HepG2 (cell line): Measurements from ENCODE around the gene CORO7. TPM values are rescaled to one million over a fixed set of nuclear protein-coding genes. Genes with fewer than 3 reads are reported as not detected.

Experiments
- ADNP ChIP-seq: sonication (generic); formaldehyde crosslinking; IDR thresholded peaks from 2 replicates; pipeline ENCODE4 v1.4.0; 2020; ENCODE audit warnings: missing genetic modification reagents
- JUND ChIP-seq: sonication (generic); formaldehyde crosslinking; IDR thresholded peaks from 2 replicates; pipeline ENCODE4 v1.8.0; 2022; ENCODE audit warnings: mild to moderate bottlenecking, missing genetic modification reagents
- MTA1 ChIP-seq: sonication (generic); formaldehyde crosslinking; IDR thresholded peaks from 2 replicates; pipeline ENCODE4 v1.4.0; 2020; ENCODE audit warnings: missing genetic modification reagents, mild to moderate bottlenecking, borderline replicate concordance
- PRPF4 ChIP-seq: fragments of 200-400 bp; formaldehyde crosslinking; IDR thresholded peaks from 2 replicates; pipeline ENCODE4 v1.6.1; 2016; ENCODE audit warnings: low read length, low read depth; ENCODE audit not compliant: poor library complexity, severe bottlenecking
- RXRB ChIP-seq: IDR thresholded peaks from 2 replicates; pipeline ENCODE4 v1.6.1; 2016; ENCODE audit warnings: borderline replicate concordance, missing genetic modification reagents, missing compliant biosample characterization
- SSRP1 ChIP-seq: IDR thresholded peaks from 2 replicates; pipeline ENCODE4 v1.6.1; 2016; ENCODE audit warnings: control low read depth
- TEAD3 ChIP-seq: optimal IDR thresholded peaks from 2 replicates; pipeline ENCODE3; 2016; ENCODE audit warnings: borderline replicate concordance
- TGIF2 ChIP-seq: IDR thresholded peaks from 2 replicates; pipeline ENCODE4 v1.6.1; 2016; ENCODE audit warnings: control low read depth, missing compliant biosample characterization
- UBTF ChIP-seq: sonication (generic); formaldehyde crosslinking; IDR thresholded peaks from 2 replicates; pipeline ENCODE4 v1.4.0; 2020; ENCODE audit warnings: mild to moderate bottlenecking, missing genetic modification reagents
- ZBTB20 ChIP-seq: sonication (generic); formaldehyde crosslinking; IDR thresholded peaks from 2 replicates; pipeline ENCODE4 v1.8.1; 2023; ENCODE audit warnings: missing genetic modification reagents, low read depth, mild to moderate bottlenecking, borderline replicate concordance
- ZBTB38 ChIP-seq: sonication (generic); formaldehyde crosslinking; IDR thresholded peaks from 2 replicates; pipeline ENCODE4 v1.5.1; 2020; ENCODE audit warnings: mild to moderate bottlenecking, missing genetic modification reagents
- ZFP36L2 ChIP-seq: sonication (generic); formaldehyde crosslinking; IDR thresholded peaks from 2 replicates; pipeline ENCODE4 v1.4.0; 2020; ENCODE audit warnings: missing genetic modification reagents
- ZNF10 ChIP-seq: sonication (generic); formaldehyde crosslinking; IDR thresholded peaks from 2 replicates; pipeline ENCODE4 v1.4.0; 2020; ENCODE audit warnings: mild to moderate bottlenecking, low read depth, missing genetic modification reagents, borderline replicate concordance
- ZNF543 ChIP-seq: sonication (generic); formaldehyde crosslinking; IDR thresholded peaks from 2 replicates; pipeline ENCODE4 v1.4.0; 2020; ENCODE audit warnings: mild to moderate bottlenecking, missing genetic modification reagents
- ZNF549 ChIP-seq: sonication (generic); formaldehyde crosslinking; IDR thresholded peaks from 2 replicates; pipeline ENCODE4 v1.5.0; 2020; ENCODE audit warnings: missing genetic modification reagents
- ZNF598 ChIP-seq: sonication (generic); formaldehyde crosslinking; IDR thresholded peaks from 2 replicates; pipeline ENCODE4 v1.5.1; 2020; ENCODE audit warnings: mild to moderate bottlenecking, missing genetic modification reagents, borderline replicate concordance
- ZNF740 ChIP-seq: sonication (generic); formaldehyde crosslinking; IDR thresholded peaks from 2 replicates; pipeline ENCODE4 v1.4.0; 2020; ENCODE audit warnings: missing genetic modification reagents
- polyA plus RNA-seq, 8 experiments: library from polyadenylated mRNA; depleted of rRNA in 3 of 8; stranded (reverse) in 7 of 8; unstranded in 1 of 8; fragments of >200 nt; fragmentation: Illumina TruSeq in 4 of 8; extraction: Trizol in 4 of 8; gene quantifications; 2 replicates each; pipeline versions ENCODE4 v1.2.1 to v1.2.3, GENCODE V29; 2011 to 2016; ENCODE audit warnings: low read depth in 4 of 8, missing spikeins in 1 of 8, mixed read lengths in 1 of 8; ENCODE audit not compliant: insufficient read depth in 1 of 8
- total RNA-seq, 5 experiments: library from RNA; depleted of rRNA; stranded (reverse); fragments of >200 nt; fragmentation: Illumina TruSeq; extraction: Trizol; gene quantifications; 2 replicates each; pipeline ENCODE4 v1.2.3, GENCODE V29; 2016; ENCODE audit warnings: low read depth in 1 of 5
- TF ChIP-seq, protein P1 (sequence below): sonication (generic); formaldehyde crosslinking; IDR thresholded peaks from 2 replicates; pipeline ENCODE4 v1.8.0; 2023; ENCODE audit warnings: mild to moderate bottlenecking, missing genetic modification reagents
- TF ChIP-seq, protein P2 (sequence below): sonication (generic); formaldehyde crosslinking; IDR thresholded peaks from 2 replicates; pipeline ENCODE4 v1.4.0; 2020; ENCODE audit warnings: low read depth, mild to moderate bottlenecking, missing genetic modification reagents
- TF ChIP-seq, protein P3 (sequence below), 2 experiments: sonication (generic) in 1 of 2; formaldehyde crosslinking in 1 of 2; IDR thresholded peaks; 2 replicates each; pipeline versions ENCODE4 v1.4.0 to v1.6.1; 2016 to 2020; ENCODE audit warnings: borderline replicate concordance in 1 of 2, low read depth in 1 of 2, mild to moderate bottlenecking in 1 of 2, missing genetic modification reagents in 1 of 2

Gene CORO7
- total and polyA plus RNA-seq, 2 of the 13 experiments (the other 11 are each of a cell fraction or from before 2014, with no cell fraction given), result 9.9 to 14.3 TPM

DNA sequence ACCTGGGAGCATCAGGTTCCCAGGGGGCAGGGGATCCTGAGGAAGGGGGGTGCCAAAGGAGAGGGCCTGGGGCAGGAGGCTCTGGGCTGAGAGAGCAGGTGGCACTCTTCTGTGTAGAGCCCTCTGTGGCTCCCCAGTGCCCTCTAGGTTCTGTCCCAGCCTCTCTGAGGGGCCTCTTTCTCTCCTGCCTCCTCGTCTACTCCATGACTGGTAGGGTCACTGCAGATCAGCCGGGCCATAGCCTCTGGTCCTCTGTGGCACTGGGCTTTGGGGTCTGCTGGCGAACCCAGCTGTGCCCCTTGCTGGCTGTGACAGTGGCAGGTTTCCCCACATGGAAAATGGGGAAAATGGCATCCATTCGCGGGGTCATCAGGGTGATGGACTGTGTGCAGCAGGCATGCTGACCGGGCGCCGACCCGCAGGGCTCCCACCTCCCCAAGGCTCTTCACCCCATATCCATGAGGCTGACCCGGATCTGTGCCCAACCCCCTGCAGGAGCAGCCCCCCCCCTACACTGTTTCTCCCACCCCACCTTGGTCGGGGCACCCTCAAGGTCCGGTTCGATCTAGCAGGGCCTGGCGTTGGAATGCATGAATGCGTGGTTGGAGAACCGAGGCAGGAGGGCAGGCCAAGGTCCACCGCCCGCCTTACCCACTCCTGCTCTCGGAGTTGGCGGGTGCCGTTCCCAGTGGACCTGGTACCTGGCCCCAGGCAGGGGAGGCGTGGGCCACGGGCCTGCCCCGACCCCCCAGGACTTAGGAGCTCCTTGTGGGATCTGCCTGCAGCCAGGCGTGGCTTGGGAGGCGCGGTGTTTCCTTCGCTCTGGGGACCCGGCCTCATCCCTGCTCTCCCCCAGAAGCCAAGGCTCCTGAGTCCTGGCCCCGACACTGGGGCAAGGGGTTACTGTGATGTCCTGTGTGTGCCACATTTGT, 94.0 kb downstream of the CORO7 start (continued):
- TF ChIP-seq SSRP1, result no peak
- TF ChIP-seq TGIF2 (CRISPR knock-in tag), result no peak
- TF ChIP-seq RXRB (CRISPR knock-in tag), result no peak
- TF ChIP-seq ZNF10 (CRISPR knock-in tag), result no peak
- no peak for TF ChIP-seq ZNF543 (CRISPR knock-in tag)
- no peak for TF ChIP-seq ZFP36L2 (CRISPR knock-in tag)
- peak; percentile 41; the same call in 1 of the 2 replicates for TF ChIP-seq MTA1 (CRISPR knock-in tag)
- no peak for TF ChIP-seq JUND (CRISPR knock-in tag)
- no peak for TF ChIP-seq ZNF598
- TF ChIP-seq, protein P1, sequence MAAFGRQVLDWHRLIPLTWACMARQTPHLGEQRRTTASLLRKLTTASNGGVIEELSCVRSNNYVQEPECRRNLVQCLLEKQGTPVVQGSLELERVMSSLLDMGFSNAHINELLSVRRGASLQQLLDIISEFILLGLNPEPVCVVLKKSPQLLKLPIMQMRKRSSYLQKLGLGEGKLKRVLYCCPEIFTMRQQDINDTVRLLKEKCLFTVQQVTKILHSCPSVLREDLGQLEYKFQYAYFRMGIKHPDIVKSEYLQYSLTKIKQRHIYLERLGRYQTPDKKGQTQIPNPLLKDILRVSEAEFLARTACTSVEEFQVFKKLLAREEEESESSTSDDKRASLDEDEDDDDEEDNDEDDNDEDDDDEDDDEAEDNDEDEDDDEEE (CRISPR knock-in tag), result no peak
- TF ChIP-seq TEAD3 (CRISPR knock-in tag), result peak; percentile 45
- no peak for TF ChIP-seq ZBTB20
- no peak for TF ChIP-seq ZBTB38
- TF ChIP-seq UBTF, result peak; percentile 33
- no peak for TF ChIP-seq ZNF740
- 0 out of 2 replicates have a peak, but pooled peaks have one; percentile 26 for TF ChIP-seq ADNP
- TF ChIP-seq, protein P2, sequence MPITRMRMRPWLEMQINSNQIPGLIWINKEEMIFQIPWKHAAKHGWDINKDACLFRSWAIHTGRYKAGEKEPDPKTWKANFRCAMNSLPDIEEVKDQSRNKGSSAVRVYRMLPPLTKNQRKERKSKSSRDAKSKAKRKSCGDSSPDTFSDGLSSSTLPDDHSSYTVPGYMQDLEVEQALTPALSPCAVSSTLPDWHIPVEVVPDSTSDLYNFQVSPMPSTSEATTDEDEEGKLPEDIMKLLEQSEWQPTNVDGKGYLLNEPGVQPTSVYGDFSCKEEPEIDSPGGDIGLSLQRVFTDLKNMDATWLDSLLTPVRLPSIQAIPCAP (CRISPR knock-in tag), result no peak
- no peak for TF ChIP-seq PRPF4
- no peak for TF ChIP-seq ZNF549 (CRISPR knock-in tag)
- TF ChIP-seq, protein P3, sequence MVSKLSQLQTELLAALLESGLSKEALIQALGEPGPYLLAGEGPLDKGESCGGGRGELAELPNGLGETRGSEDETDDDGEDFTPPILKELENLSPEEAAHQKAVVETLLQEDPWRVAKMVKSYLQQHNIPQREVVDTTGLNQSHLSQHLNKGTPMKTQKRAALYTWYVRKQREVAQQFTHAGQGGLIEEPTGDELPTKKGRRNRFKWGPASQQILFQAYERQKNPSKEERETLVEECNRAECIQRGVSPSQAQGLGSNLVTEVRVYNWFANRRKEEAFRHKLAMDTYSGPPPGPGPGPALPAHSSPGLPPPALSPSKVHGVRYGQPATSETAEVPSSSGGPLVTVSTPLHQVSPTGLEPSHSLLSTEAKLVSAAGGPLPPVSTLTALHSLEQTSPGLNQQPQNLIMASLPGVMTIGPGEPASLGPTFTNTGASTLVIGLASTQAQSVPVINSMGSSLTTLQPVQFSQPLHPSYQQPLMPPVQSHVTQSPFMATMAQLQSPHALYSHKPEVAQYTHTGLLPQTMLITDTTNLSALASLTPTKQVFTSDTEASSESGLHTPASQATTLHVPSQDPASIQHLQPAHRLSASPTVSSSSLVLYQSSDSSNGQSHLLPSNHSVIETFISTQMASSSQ (IDR thresholded peaks at IDR 0.05; ENCODE audit: low read depth), result no peak
- TF ChIP-seq, protein P3 (CRISPR knock-in tag; IDR thresholded peaks at IDR 0.05; ENCODE audit: borderline replicate concordance), result 0 out of 2 replicates have a peak, but pooled peaks have one; percentile 17
